ENCODE measurements around the gene MVP. TPM values are rescaled to one million over a fixed set of nuclear protein-coding genes. Genes with fewer than 3 reads are reported as not detected.
"Not testable (repeated sequence)": the region's sequence is repeated elsewhere in the genome, so short reads cannot be mapped to it uniquely, and the experiment has no call there.

Gene MVP
- 100 to 1,000 TPM; 427 to 450 TPM for total RNA-seq

DNA sequence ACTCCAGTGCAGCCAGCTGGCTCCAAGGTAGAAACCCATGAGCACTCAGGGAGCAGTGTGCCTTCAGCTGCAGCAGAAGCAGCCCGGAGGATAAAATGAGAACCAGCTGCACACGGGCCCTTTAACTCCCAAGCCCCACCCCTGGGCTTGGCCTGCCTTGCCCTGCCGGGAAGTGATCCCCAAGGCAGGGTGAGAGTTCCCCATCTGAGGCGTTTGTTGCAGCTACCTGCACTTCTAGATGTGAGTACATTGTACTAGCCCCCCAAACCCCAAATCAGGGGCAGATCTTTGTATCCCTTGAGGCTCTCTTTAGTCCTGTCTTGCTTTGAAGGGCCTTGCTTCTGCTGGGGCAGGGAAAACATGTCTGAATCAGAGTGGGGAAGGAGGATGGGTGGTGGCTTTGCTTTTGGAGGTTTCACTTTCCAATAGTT lies at the start of gene MVP:
MVP (plus strand) TSS at position 192 of the 431 bp plus-strand sequence. CDS start 10,088 bp downstream, outside the sequence.
- no peaks in the 10 kb centered on the region for H3K36me3 ChIP-seq
- peak within 1 kb of the TSS; percentile 82 for H3K4me3 ChIP-seq
- peaks cover 43% of the 10 kb centered on the region for H3K4me1 ChIP-seq
- no peaks in the 10 kb centered on the region for H3K9me3 ChIP-seq
- intact Hi-C loops (cut with DNase I), result no loop called here
- TF ChIP-seq CTCF (IDR thresholded peaks at IDR 0.05), result no peak
- peak within 1 kb of the TSS; percentile 77 to 100 for H3K9ac ChIP-seq (ENCODE audit: low read depth in 2 of 2, low read length in 2 of 2)
- H3K27ac ChIP-seq, result peak within 1 kb of the TSS; percentile 97
- no peaks in the 10 kb centered on the region for H3K27me3 ChIP-seq
- peak; percentile 92 for DNase-seq

GRCh38 chr16:29772330-29772729 lies 47.9 kb upstream of the MVP start:
- H3K27me3 ChIP-seq; H3K9me3 ChIP-seq; H3K4me3 ChIP-seq; H3K9ac ChIP-seq (ENCODE audit: low read depth in 2 of 2, low read length in 2 of 2); H3K27ac ChIP-seq; intact Hi-C loops (cut with DNase I); H3K4me1 ChIP-seq; H3K36me3 ChIP-seq; DNase-seq: not testable (repeated sequence)

GRCh38 chr16:29774730-29775129 lies 45.5 kb upstream of the MVP start:
- Histone ChIP-seq H3K4me1 (no peaks in the 10 kb centered on the region), H3K9me3 (no peaks in the 10 kb centered on the region), H3K27ac (no peak overlapping the region), H3K27me3 (no peaks in the 10 kb centered on the region), H3K36me3 (no peaks in the 10 kb centered on the region), H3K4me3 (no peak overlapping the region), H3K9ac (ENCODE audit: low read depth in 2 of 2, low read length in 2 of 2) (no peak overlapping the region)
- no peak for DNase-seq
- intact Hi-C loops (cut with DNase I), result no loop called here
- TF ChIP-seq CTCF (IDR thresholded peaks at IDR 0.05), result no peak

- intact Hi-C loops (cut with DNase I), result no loop called here
- Histone ChIP-seq H3K9ac (ENCODE audit: low read depth in 2 of 2, low read length in 2 of 2) (no peak overlapping the region), H3K27me3 (no peaks in the 10 kb centered on the region), H3K27ac (no peak overlapping the region), H3K9me3 (no peaks in the 10 kb centered on the region), H3K36me3 (no peaks in the 10 kb centered on the region), H3K4me3 (no peak overlapping the region), H3K4me1 (no peaks in the 10 kb centered on the region)
- no peak for TF ChIP-seq CTCF (IDR thresholded peaks at IDR 0.05)
- DNase-seq, result no peak
Measured at GRCh38 chr16:29775742-29776408, 44.4 kb upstream of the MVP start.

GRCh38 chr16:29777576-29778350 lies 42.5 kb upstream of the MVP start, which contains the start of gene ZG16:
ZG16 (plus strand) TSS chr16:29778256; CDS start chr16:29779267, 1,011 bp downstream.
- intact Hi-C loops (cut with DNase I), result no loop called here
- no peak within 1 kb of the TSS for H3K4me3 ChIP-seq

More at GRCh38 chr16:29777576-29778350, 42.5 kb upstream of the MVP start, which contains the start of gene ZG16:
- H3K27ac ChIP-seq, result peak within 1 kb of the TSS; percentile 33
- no peak for TF ChIP-seq CTCF (IDR thresholded peaks at IDR 0.05)
- no peaks in the 10 kb centered on the region for H3K9me3 ChIP-seq
- no peaks in the 10 kb centered on the region for H3K27me3 ChIP-seq
- no peak within 1 kb of the TSS for H3K9ac ChIP-seq (ENCODE audit: low read depth in 2 of 2, low read length in 2 of 2)
- no peak for DNase-seq
- no peaks in the 10 kb centered on the region for H3K36me3 ChIP-seq
- H3K4me1 ChIP-seq, result no peaks in the 10 kb centered on the region
